HepG2 (cell line): ENCODE measurements around the gene EDC3. TPM values are rescaled to one million over a fixed set of nuclear protein-coding genes. Genes with fewer than 3 reads are reported as not detected.
A peak's percentile ranks its signal among the peaks of the same experiment; 100 is the strongest.

Experiments
- BCL6 ChIP-seq: IDR thresholded peaks from 2 replicates; pipeline ENCODE4 v1.6.1; 2016; ENCODE audit warnings: missing genetic modification reagents, missing compliant biosample characterization
- CBX1 ChIP-seq: IDR thresholded peaks from one replicate; pipeline ENCODE4 v1.6.1; 2016; ENCODE audit warnings: antibody characterized with exemption, low read depth
- EHMT2 ChIP-seq: fragments of 200-600 bp; sonication (generic); IDR thresholded peaks from 2 replicates; pipeline ENCODE4 v1.7.0; 2017; ENCODE audit warnings: antibody characterized with exemption, low read depth, low read length, borderline replicate concordance
- EZH2 ChIP-seq: conservative IDR thresholded peaks from 2 replicates; pipeline ENCODE4 v1.6.1; 2012; ENCODE audit warnings: mild to moderate bottlenecking, low read depth, low read length, moderate library complexity
- HCFC1 ChIP-seq: fragments of 150-350 bp; IDR thresholded peaks from 2 replicates; pipeline ENCODE4 v1.6.1; 2014; ENCODE audit warnings: low read depth, low read length
- KLF13 ChIP-seq: sonication (generic); formaldehyde crosslinking; IDR thresholded peaks from 2 replicates; pipeline ENCODE4 v1.4.0; 2020; ENCODE audit warnings: mild to moderate bottlenecking, missing genetic modification reagents
- NFKB2 ChIP-seq: sonication (generic); formaldehyde crosslinking; IDR thresholded peaks from 2 replicates; pipeline ENCODE4 v1.4.0; 2020; ENCODE audit warnings: missing genetic modification reagents, borderline replicate concordance
- NFKBIZ ChIP-seq: IDR thresholded peaks from 2 replicates; pipeline ENCODE4 v1.6.1; 2018; ENCODE audit warnings: missing genetic modification reagents, missing compliant biosample characterization
- NR1H2 ChIP-seq: sonication (generic); formaldehyde crosslinking; IDR thresholded peaks from 2 replicates; pipeline ENCODE4 v1.8.1; 2022; ENCODE audit warnings: low read depth, missing genetic modification reagents, borderline replicate concordance
- PHF21A ChIP-seq: sonication (generic); formaldehyde crosslinking; IDR thresholded peaks from 2 replicates; pipeline ENCODE4 v1.5.0; 2020; ENCODE audit warnings: mild to moderate bottlenecking, missing genetic modification reagents
- POLR2AphosphoS5 ChIP-seq: IDR thresholded peaks from 2 replicates; pipeline ENCODE4 v1.6.1; 2012; ENCODE audit warnings: low read depth, low read length
- REPIN1 ChIP-seq: sonication (generic); formaldehyde crosslinking; IDR thresholded peaks from 2 replicates; pipeline ENCODE4 v1.8.0; 2022; ENCODE audit warnings: missing genetic modification reagents, low read depth, mild to moderate bottlenecking, borderline replicate concordance
- RORA ChIP-seq: sonication (generic); formaldehyde crosslinking; IDR thresholded peaks from 2 replicates; pipeline ENCODE4 v1.5.0; 2020; ENCODE audit warnings: mild to moderate bottlenecking, missing genetic modification reagents, moderate library complexity
- SP5 ChIP-seq: IDR thresholded peaks from 2 replicates; pipeline ENCODE4 v1.6.1; 2016; ENCODE audit warnings: low read depth, borderline replicate concordance
- ZBTB49 ChIP-seq: sonication (generic); formaldehyde crosslinking; IDR thresholded peaks from 2 replicates; pipeline ENCODE4 v1.4.0; 2020; ENCODE audit warnings: missing genetic modification reagents, borderline replicate concordance
- ZMYM3 ChIP-seq: sonication (generic); formaldehyde crosslinking; IDR thresholded peaks from 2 replicates; pipeline ENCODE4 v1.5.1; 2020; ENCODE audit warnings: mild to moderate bottlenecking, missing genetic modification reagents
- ZNF124 ChIP-seq: sonication (generic); formaldehyde crosslinking; IDR thresholded peaks from 2 replicates; pipeline ENCODE4 v1.4.0; 2020; ENCODE audit warnings: missing genetic modification reagents
- ZNF230 ChIP-seq: sonication (generic); formaldehyde crosslinking; IDR thresholded peaks from 2 replicates; pipeline ENCODE4 v1.4.0; 2020; ENCODE audit warnings: mild to moderate bottlenecking, missing genetic modification reagents
- ZNF251 ChIP-seq: sonication (generic); formaldehyde crosslinking; IDR thresholded peaks from 2 replicates; pipeline ENCODE4 v1.9.0; 2021; ENCODE audit warnings: mild to moderate bottlenecking, missing genetic modification reagents
- ZNF781 ChIP-seq: sonication (generic); formaldehyde crosslinking; IDR thresholded peaks from 2 replicates; pipeline ENCODE4 v1.5.1; 2020; ENCODE audit warnings: borderline replicate concordance, mild to moderate bottlenecking, missing genetic modification reagents; ENCODE audit errors: not compliant biosample characterization
- polyA plus RNA-seq, 8 experiments: library from polyadenylated mRNA; depleted of rRNA in 3 of 8; stranded (reverse) in 7 of 8; unstranded in 1 of 8; fragments of >200 nt; fragmentation: Illumina TruSeq in 4 of 8; extraction: Trizol in 4 of 8; gene quantifications; 2 replicates each; pipeline versions ENCODE4 v1.2.1 to v1.2.3, GENCODE V29; 2011 to 2016; ENCODE audit warnings: low read depth in 4 of 8, missing spikeins in 1 of 8, mixed read lengths in 1 of 8; ENCODE audit not compliant: insufficient read depth in 1 of 8
- total RNA-seq, 5 experiments: library from RNA; depleted of rRNA; stranded (reverse); fragments of >200 nt; fragmentation: Illumina TruSeq; extraction: Trizol; gene quantifications; 2 replicates each; pipeline ENCODE4 v1.2.3, GENCODE V29; 2016; ENCODE audit warnings: low read depth in 1 of 5
- TF ChIP-seq, protein P1 (sequence below): sonication (generic); formaldehyde crosslinking; IDR thresholded peaks from 2 replicates; pipeline ENCODE4 v1.5.1; 2020; ENCODE audit warnings: missing genetic modification reagents, mild to moderate bottlenecking, borderline replicate concordance
- TF ChIP-seq, protein P2 (sequence below): IDR thresholded peaks from 2 replicates; pipeline ENCODE4 v1.6.1; 2016; ENCODE audit warnings: missing biosample characterization, missing genetic modification reagents, low read depth

EDC3 gene
- total and polyA plus RNA-seq, 2 of the 13 experiments (the other 11 are each of a cell fraction or from before 2014, with no cell fraction given): 17.4 to 32.0 TPM

DNA sequence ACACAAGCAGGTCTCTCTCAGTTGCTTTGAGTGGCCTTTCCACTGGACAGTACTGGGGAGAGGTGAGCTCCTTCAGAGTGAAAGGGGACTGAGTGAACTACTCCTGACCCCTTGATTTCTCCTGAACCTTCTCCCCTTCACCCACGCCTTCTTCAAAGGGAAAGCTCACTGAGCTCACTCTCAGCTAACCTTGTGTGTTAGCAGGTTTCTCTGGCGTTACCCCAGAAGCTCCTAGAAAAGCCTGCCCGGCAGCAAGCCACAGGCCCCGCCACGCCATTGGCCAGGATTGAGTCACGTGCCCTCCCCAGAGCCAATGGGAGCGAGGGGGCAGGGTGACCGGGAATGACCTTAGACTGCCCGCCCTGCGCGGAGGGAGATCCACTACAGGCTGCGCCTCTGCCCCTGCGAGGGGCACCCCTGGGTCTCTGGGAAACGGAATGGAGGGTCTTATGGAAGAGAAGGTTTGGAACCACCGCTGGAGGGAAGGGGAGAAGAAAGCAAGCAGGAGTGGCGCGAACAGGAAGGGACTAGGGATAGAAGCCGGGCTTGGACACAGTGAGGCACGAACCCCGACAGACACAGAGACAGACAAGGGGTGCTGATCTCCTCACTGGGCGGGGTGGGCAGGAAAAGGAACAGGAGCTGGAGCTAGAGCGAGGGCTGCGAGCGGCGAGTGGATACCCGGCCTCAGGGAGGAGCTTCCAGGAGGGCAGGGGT, 97.5 kb downstream of the EDC3 start (continued):
- TF ChIP-seq, protein P1, sequence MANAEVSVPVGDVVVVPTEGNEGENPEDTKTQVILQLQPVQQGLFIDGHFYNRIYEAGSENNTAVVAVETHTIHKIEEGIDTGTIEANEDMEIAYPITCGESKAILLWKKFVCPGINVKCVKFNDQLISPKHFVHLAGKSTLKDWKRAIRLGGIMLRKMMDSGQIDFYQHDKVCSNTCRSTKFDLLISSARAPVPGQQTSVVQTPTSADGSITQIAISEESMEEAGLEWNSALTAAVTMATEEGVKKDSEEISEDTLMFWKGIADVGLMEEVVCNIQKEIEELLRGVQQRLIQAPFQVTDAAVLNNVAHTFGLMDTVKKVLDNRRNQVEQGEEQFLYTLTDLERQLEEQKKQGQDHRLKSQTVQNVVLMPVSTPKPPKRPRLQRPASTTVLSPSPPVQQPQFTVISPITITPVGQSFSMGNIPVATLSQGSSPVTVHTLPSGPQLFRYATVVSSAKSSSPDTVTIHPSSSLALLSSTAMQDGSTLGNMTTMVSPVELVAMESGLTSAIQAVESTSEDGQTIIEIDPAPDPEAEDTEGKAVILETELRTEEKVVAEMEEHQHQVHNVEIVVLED: no peak; the same call in 1 of the 2 replicates
- TF ChIP-seq ZNF230 (CRISPR knock-in tag): peak; percentile 46; the same call in 1 of the 2 replicates
- no peak for TF ChIP-seq RORA (CRISPR knock-in tag)
- 0 out of 2 replicates have a peak, but pooled peaks have one; percentile 63 for TF ChIP-seq NFKBIZ (CRISPR knock-in tag)
- peak; percentile 69 for TF ChIP-seq BCL6
- no peak for TF ChIP-seq HCFC1
- no peak for TF ChIP-seq ZNF781
- TF ChIP-seq EZH2: no peak
- TF ChIP-seq KLF13 (CRISPR knock-in tag): no peak
- TF ChIP-seq CBX1: peak; percentile 41
- TF ChIP-seq, protein P2, sequence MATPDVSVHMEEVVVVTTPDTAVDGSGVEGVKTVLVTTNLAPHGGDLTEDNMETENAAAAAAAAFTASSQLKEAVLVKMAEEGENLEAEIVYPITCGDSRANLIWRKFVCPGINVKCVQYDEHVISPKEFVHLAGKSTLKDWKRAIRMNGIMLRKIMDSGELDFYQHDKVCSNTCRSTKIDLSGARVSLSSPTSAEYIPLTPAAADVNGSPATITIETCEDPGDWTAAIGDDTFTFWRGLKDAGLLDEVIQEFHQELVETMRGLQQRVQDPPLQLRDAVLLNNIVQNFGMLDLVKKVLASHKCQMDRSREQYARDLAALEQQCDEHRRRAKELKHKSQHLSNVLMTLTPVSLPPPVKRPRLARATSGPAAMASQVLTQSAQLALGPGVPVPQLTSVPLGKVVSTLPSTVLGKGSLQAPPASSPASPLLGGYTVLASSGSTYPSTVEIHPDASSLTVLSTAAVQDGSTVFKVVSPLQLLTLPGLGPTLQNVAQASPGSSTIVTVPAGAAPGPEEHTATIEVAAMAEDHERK: no peak
- no peak for TF ChIP-seq ZNF251 (CRISPR knock-in tag)
- TF ChIP-seq POLR2AphosphoS5: peak; percentile 98
- peak; percentile 75; the same call in 1 of the 2 replicates for TF ChIP-seq PHF21A (CRISPR knock-in tag)
- TF ChIP-seq ZNF124 (CRISPR knock-in tag): no peak
- peak; percentile 24; the same call in 1 of the 2 replicates for TF ChIP-seq REPIN1 (CRISPR knock-in tag)
- 0 out of 2 replicates have a peak, but pooled peaks have one; percentile 17 for TF ChIP-seq ZMYM3 (CRISPR knock-in tag)
- TF ChIP-seq ZBTB49 (CRISPR knock-in tag): peak; percentile 17; the same call in 1 of the 2 replicates
- TF ChIP-seq NFKB2 (CRISPR knock-in tag): peak; percentile 87; the same call in 1 of the 2 replicates
- peak; percentile 57 for TF ChIP-seq SP5 (CRISPR knock-in tag)
- TF ChIP-seq EHMT2: no peak
- TF ChIP-seq NR1H2 (CRISPR knock-in tag): 0 out of 2 replicates have a peak, but pooled peaks have one; percentile 36
